ENCODE results near the gene PCSK7.

DNA sequence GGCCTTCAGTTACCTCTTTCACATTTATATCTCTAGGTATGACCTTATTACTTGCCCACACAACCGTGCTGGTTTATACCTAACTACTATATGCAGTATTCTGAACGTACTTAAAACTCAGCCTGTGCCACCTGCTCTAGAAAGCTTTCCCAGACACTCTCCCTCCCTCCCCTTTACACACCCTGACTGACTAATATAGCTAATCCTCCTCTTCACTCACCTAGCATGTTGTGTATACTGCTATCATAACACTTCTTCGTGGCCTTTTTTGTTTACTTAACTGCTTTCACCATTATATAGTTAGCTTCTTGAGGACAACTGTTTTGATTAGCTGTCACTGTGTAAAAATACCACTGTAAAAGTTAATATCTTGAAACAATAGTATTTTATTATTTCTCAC, 24.1 kb upstream of the PCSK7 start:
- no peak for TF ChIP-seq EZH2 (IDR thresholded peaks at IDR 0.05; ENCODE audit: insufficient read depth, poor library complexity, severe bottlenecking)
- TF ChIP-seq EZH2phosphoT487 (IDR thresholded peaks at IDR 0.05; ENCODE audit: insufficient read depth, low read depth): no peak

Measured in GM23248 (cell line).